ENCODE data around the gene RND3.

GRCh38 chr2:150459281-150459680 is 28.2 kb downstream of the RND3 start:
- no peak for TF ChIP-seq CTCF (IDR thresholded peaks at IDR 0.05)
- no peak for TF ChIP-seq POLR2AphosphoS5 (IDR thresholded peaks at IDR 0.05; ENCODE audit: low read depth, low read length)
